Muscle of leg (tissue), 11 donors: ENCODE measurements around the gene ZNF683. TPM values are rescaled to one million over a fixed set of nuclear protein-coding genes. Genes with fewer than 3 reads are reported as not detected.

Experiments
- DNase-seq: peaks from one replicate; pipeline ENCODE4 v3.0.0; 2013
- H3K27ac ChIP-seq: one replicate; pipeline ENCODE4 v1.5.1; 2013; ENCODE audit warnings: mild to moderate bottlenecking, low read length, control low read depth
- H3K27me3 ChIP-seq: one replicate; pipeline ENCODE4 v1.6.1; 2013; ENCODE audit warnings: low read length; ENCODE audit not compliant: control insufficient read depth, insufficient read depth
- H3K36me3 ChIP-seq: one replicate; pipeline ENCODE4 v1.6.1; 2013; ENCODE audit warnings: low read length; ENCODE audit not compliant: control insufficient read depth, insufficient read depth
- H3K4me1 ChIP-seq: one replicate; pipeline ENCODE4 v1.6.1; 2013; ENCODE audit warnings: low read length; ENCODE audit not compliant: control insufficient read depth, insufficient read depth
- H3K4me3 ChIP-seq: one replicate; pipeline ENCODE4 v1.5.1; 2013; ENCODE audit warnings: low read length, control low read depth
- H3K9me3 ChIP-seq: replicated peaks from 2 replicates; pipeline ENCODE4 v1.6.1; 2013; ENCODE audit warnings: low read depth, low read length; ENCODE audit not compliant: control insufficient read depth
- WGBS: methylation state at CpG from one replicate; pipeline ENCODE4 v1.1.5; 2013; ENCODE audit warnings: missing lambda C conversion rate; ENCODE audit not compliant: insufficient coverage; 5-methylcytosine and 5-hydroxymethylcytosine counted together
- polyA plus RNA-seq, 8 donors: library from polyadenylated mRNA; unstranded; fragments of 120-200 nt; gene quantifications; one replicate each; pipeline versions ENCODE4 v1.2.1 to v1.2.3, GENCODE V29; 2013; ENCODE audit warnings: inconsistent platforms in 1 of 8, low replicate concordance in 1 of 8; ENCODE audit not compliant: insufficient read length in 8 of 8, insufficient read depth in 1 of 8
- total RNA-seq: library from RNA; stranded (reverse); fragments of 120-200 nt; gene quantifications from one replicate; pipeline ENCODE4 v1.2.4, GENCODE V29; 2013

Gene ZNF683
- total and polyA plus RNA-seq, 9 donors: not detected

- no peak for DNase-seq
- Histone ChIP-seq H3K4me3 (no peak overlapping the region), H3K27ac (no peak overlapping the region), H3K36me3 (no peaks in the 10 kb centered on the region), H3K27me3 (peaks cover 6% of the 10 kb centered on the region), H3K4me1 (no peaks in the 10 kb centered on the region), H3K9me3 (no peaks in the 10 kb centered on the region)
- 48% methylated on average over 6 of the region's 9 CpGs for WGBS
Measured at GRCh38 chr1:26350701-26351589, 21.6 kb downstream of the ZNF683 start.

DNA sequence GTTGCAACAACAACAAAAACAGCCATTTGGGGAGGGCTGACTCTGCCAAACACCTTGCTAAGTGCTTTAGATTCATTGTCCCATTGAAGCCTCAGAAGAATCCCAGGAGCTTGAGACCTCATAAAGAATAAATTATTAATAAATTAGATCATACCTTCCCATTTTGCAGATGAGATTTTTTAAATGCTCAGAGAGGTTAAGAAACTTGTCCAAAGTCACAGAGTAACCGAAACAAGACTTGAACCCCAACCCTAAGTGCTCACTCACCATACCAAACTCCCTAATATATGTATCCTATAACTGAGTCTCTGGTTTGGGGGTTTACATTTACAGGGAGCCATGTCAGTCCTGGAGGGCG, 22.2 kb downstream of the ZNF683 start:
- Histone ChIP-seq H3K27ac (no peak overlapping the region), H3K4me1 (no peaks in the 10 kb centered on the region), H3K27me3 (peaks cover 6% of the 10 kb centered on the region), H3K4me3 (no peak overlapping the region), H3K36me3 (no peaks in the 10 kb centered on the region), H3K9me3 (no peaks in the 10 kb centered on the region)
- 40% methylated on average over 1 of the region's 2 CpGs for WGBS
- no peak for DNase-seq

- H3K9me3 ChIP-seq: no peaks in the 10 kb centered on the region
- no peak for DNase-seq
- peaks cover 6% of the 10 kb centered on the region for H3K27me3 ChIP-seq
- 80% methylated on average over 1 of the region's 5 CpGs for WGBS
- H3K4me1 ChIP-seq: no peaks in the 10 kb centered on the region
- no peaks in the 10 kb centered on the region for H3K36me3 ChIP-seq
- H3K4me3 ChIP-seq: no peak overlapping the region
- H3K27ac ChIP-seq: no peak overlapping the region
Measured at GRCh38 chr1:26349877-26350244, 22.7 kb downstream of the ZNF683 start.

DNA sequence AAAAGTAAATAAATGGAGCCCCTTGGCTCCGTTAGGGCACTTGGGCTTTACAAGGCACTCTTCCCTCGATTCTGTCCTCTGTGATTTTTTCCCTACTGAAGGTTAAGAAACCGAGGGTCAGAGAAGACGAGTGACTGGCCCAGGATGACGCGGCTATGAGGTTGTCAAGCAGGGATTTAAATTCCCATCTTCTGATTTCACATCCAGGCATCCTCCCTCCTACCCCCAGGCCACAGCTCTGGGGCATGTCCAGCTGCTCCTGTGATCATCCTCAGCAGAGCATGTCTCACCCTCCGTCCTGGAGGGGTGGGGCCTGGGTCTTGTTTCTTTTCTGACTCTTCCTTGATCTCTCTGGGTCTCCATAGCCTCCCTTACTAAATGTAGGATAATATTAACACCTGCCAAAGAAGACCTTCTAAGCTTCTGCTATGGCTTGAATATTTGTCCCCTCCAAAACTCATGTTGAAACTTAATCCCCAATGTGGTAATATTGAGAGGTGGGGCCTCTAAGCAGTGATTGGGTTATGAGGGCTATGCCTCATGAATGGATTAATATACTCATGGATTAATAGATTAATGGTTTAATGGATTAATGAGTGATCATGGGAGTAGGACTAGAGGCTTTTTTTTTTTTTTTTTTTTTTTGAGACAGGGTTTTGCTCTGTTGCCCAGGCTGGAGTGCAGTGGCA, 23.2 kb downstream of the ZNF683 start:
- H3K27me3 ChIP-seq: peaks cover 4% of the 10 kb centered on the region
- H3K27ac ChIP-seq: no peak overlapping the region
- H3K4me1 ChIP-seq: no peaks in the 10 kb centered on the region
- 72% methylated on average over 3 of the region's 7 CpGs for WGBS
- no peak for DNase-seq
- H3K36me3 ChIP-seq: no peaks in the 10 kb centered on the region
- no peaks in the 10 kb centered on the region for H3K9me3 ChIP-seq
- H3K4me3 ChIP-seq: no peak overlapping the region

DNA sequence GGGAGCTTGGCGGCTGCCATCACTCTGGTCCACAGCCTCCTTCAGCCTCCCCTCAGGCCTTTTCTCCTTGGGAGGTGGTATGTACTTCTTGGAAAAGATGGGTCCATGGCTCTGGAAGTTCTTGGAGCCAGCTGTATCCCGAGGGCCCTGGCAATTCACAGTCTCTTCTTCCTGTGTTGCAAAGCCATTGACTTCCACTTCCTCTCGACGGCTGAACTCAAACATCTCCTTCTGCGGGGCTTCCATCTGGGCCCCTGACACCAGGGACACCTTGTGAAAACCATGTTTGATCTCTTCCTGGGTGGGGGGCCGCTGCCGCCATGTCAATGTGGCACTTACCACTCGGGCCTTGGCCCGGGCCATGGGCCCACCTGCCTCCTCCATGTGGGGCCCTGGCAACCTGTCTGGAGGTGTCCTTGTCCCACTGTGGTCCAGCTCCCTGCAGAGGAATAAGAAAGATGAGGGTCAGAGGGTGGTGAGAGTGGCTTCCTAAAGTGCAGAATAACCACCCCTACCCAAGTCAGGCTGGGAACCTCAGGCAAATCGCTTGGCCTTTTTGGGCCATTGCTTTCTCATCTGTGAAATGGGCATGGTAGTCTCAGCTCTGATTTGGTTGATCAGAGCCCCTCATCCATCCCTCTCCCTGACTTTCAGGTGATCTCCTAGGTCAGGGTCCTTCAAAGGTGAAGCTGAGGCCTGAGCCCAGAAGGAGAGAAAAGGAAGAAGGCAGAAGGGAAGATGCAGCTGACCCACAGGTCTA, 26.1 kb downstream of the ZNF683 start:
- no peak for DNase-seq
- no peak overlapping the region for H3K4me3 ChIP-seq
- no peaks in the 10 kb centered on the region for H3K36me3 ChIP-seq
- no peaks in the 10 kb centered on the region for H3K9me3 ChIP-seq
- H3K27ac ChIP-seq: no peak overlapping the region
- H3K4me1 ChIP-seq: no peaks in the 10 kb centered on the region
- 38% methylated on average over 5 of the region's 10 CpGs for WGBS
- H3K27me3 ChIP-seq: peaks cover 2% of the 10 kb centered on the region

- Histone ChIP-seq H3K36me3 (no peaks in the 10 kb centered on the region), H3K27ac (no peak overlapping the region), H3K27me3 (peaks cover 2% of the 10 kb centered on the region), H3K4me3 (no peak overlapping the region), H3K9me3 (no peaks in the 10 kb centered on the region), H3K4me1 (no peaks in the 10 kb centered on the region)
- DNase-seq: no peak
- WGBS: 78% methylated on average over 15 of the region's 15 CpGs
Measured at GRCh38 chr1:26345718-26346117, 26.8 kb downstream of the ZNF683 start.

DNA sequence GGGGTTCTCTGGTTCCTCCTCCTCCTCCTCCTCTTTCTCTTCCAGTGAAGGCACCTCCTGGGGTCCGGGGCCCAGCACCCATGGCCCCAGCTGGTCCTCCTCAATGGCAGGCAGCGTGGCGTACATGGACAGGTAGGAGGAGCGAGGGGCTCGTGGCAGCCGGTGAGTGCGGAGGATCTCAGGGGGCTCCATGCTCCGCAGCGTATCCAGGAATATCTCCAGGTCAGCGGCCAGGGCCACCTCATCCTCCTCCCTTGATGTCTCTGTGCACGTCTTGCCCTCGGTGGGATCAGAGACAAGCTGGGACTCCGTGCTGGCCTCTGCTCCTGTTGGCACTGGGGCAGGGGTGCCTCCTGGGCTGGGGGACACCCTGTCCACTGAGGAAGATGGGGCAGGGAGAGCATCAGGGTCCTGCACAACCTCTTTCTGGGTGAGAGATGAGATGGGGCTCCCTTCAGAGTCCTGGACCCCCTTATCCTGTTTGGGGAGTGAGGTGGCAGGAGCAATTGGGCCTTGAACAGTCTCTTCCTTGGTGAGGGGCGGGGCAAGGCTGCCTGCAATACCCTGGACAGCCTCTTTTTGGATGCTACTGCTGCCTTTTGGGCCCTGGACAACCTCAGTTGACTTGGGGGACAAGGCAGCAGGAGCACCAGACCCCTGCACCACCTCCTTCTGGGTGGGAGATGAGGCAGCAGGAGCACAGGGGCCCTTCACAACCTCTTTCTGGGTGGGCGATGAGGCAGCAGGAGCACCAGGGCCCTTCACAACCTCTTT, 28.2 kb downstream of the ZNF683 start:
- WGBS: 92% methylated on average over 14 of the region's 15 CpGs
- no peaks in the 10 kb centered on the region for H3K36me3 ChIP-seq

GRCh38 chr1:26340047-26340481, 32.5 kb downstream of the ZNF683 start:
- WGBS: 29% methylated on average over 2 of the region's 4 CpGs
- no peak overlapping the region for H3K4me3 ChIP-seq
- H3K4me1 ChIP-seq: peaks cover 11% of the 10 kb centered on the region
- H3K27ac ChIP-seq: no peak overlapping the region
- H3K36me3 ChIP-seq: no peaks in the 10 kb centered on the region
- H3K9me3 ChIP-seq: no peaks in the 10 kb centered on the region
- H3K27me3 ChIP-seq: peaks cover 35% of the 10 kb centered on the region
- DNase-seq: no peak

More for the DNA sequence above, 28.2 kb downstream of the ZNF683 start:
- H3K27me3 ChIP-seq: peaks cover 2% of the 10 kb centered on the region
- no peak for DNase-seq
- H3K4me3 ChIP-seq: no peak overlapping the region
- H3K9me3 ChIP-seq: no peaks in the 10 kb centered on the region
- H3K27ac ChIP-seq: no peak overlapping the region
- H3K4me1 ChIP-seq: no peaks in the 10 kb centered on the region

- Histone ChIP-seq H3K36me3 (no peaks in the 10 kb centered on the region), H3K4me1 (peaks cover 11% of the 10 kb centered on the region), H3K27me3 (peaks cover 41% of the 10 kb centered on the region), H3K4me3 (no peak overlapping the region), H3K9me3 (no peaks in the 10 kb centered on the region), H3K27ac (no peak overlapping the region)
- WGBS: 42% methylated on average over 1 of the region's 1 CpG
- DNase-seq: no peak
Measured at GRCh38 chr1:26338670-26339069, 33.9 kb downstream of the ZNF683 start.
